Testis (tissue), 3 donors: ENCODE data around the gene CNTD1. TPM values are rescaled to one million over a fixed set of nuclear protein-coding genes. Genes with fewer than 3 reads are reported as not detected.

Source experiments
- DNase-seq: peaks from one replicate; pipeline ENCODE4 v3.0.0-alpha.2; 2019
- H3K27ac ChIP-seq, 2 donors: fragments of 200-600 bp; sonication (generic); one replicate each; pipeline ENCODE4 v1.5.1; 2019
- H3K27me3 ChIP-seq: fragments of 200-600 bp; sonication (generic); one replicate; pipeline ENCODE4 v1.5.1; 2019
- H3K36me3 ChIP-seq: fragments of 200-600 bp; sonication (generic); one replicate; pipeline ENCODE4 v1.5.1; 2017; ENCODE audit warnings: low read depth; ENCODE audit errors: missing control alignments
- H3K4me1 ChIP-seq: fragments of 200-600 bp; sonication (generic); one replicate; pipeline ENCODE4 v1.5.1; 2019
- H3K4me3 ChIP-seq, 2 donors: fragments of 200-600 bp; sonication (generic); one replicate each; pipeline ENCODE4 v1.5.1; 2017 to 2019
- H3K9me3 ChIP-seq: fragments of 200-600 bp; sonication (generic); one replicate; pipeline ENCODE4 v1.5.1; 2017
- CTCF ChIP-seq, 3 experiments: fragments of 450-650 bp in 2 of 3; fragments of 200-600 bp in 1 of 3; sonication (generic) in 1 of 3; IDR thresholded peaks; one replicate each; pipeline ENCODE4 v1.5.1; 2016 to 2019; ENCODE audit warnings: antibody characterized with exemption in 3 of 3, mild to moderate bottlenecking in 2 of 3, moderate library complexity in 1 of 3
- POLR2A ChIP-seq: fragments of 450-650 bp; IDR thresholded peaks from one replicate; pipeline ENCODE4 v1.6.1; 2017; ENCODE audit warnings: antibody characterized with exemption, mild to moderate bottlenecking, moderate library complexity
- WGBS, 2 donors: methylation state at CpG; one replicate each; pipeline ENCODE4 v1.1.5; 2018; 5-methylcytosine and 5-hydroxymethylcytosine counted together
- intact Hi-C: fragments of 100-400 bp; cut with DNase I; formaldehyde crosslinking; loops from one replicate; pipeline ENCODE4 v1.15.1; 2023; ENCODE audit warnings: low total_unique reads
- polyA plus RNA-seq: library from polyadenylated mRNA; stranded (reverse); fragments of 350-450 nt; fragmentation: Illumina TruSeq; extraction: RNeasy Lipid Tissue Mini Kit (QIAGEN cat#74804); gene quantifications from one replicate; pipeline ENCODE4 v1.2.3, GENCODE V29; 2014; ENCODE audit warnings: low read depth, low replicate concordance; ENCODE audit not compliant: insufficient read depth
- total RNA-seq, 2 donors: library from RNA; depleted of rRNA; stranded (reverse); fragments of >200 nt; gene quantifications; one replicate each; pipeline ENCODE4 v1.2.3, GENCODE V29; 2016

Gene CNTD1
- total and polyA plus RNA-seq, 3 donors from 2014 or later = 21.2 to 114 (median 49.1) TPM

- intact Hi-C loops = no loop called here
- Histone ChIP-seq H3K9me3 (no peaks in the 10 kb centered on the region), H3K27me3 (no peaks in the 10 kb centered on the region), H3K4me1 (no peaks in the 10 kb centered on the region), H3K4me3 (no peak overlapping the region), H3K36me3 (no peaks in the 10 kb centered on the region), H3K27ac (no peak overlapping the region)
- no peak for TF ChIP-seq CTCF (IDR thresholded peaks at IDR 0.05)
- TF ChIP-seq POLR2A = no peak
- 76 to 83% methylated on average over 11 of the region's 11 CpGs for WGBS, 2 donors
- DNase-seq = no peak
Measured at GRCh38 chr17:42787266-42787665, 11.4 kb upstream of the CNTD1 start.

GRCh38 chr17:42791948-42792347 is 6.7 kb upstream of the CNTD1 start:
- no peak overlapping the region for H3K27ac ChIP-seq
- intact Hi-C loops = no loop called here
- WGBS, 2 donors = 85% methylated on average over 2 of the region's 2 CpGs
- no peaks in the 10 kb centered on the region for H3K27me3 ChIP-seq
- H3K4me1 ChIP-seq = no peaks in the 10 kb centered on the region
- no peaks in the 10 kb centered on the region for H3K36me3 ChIP-seq
- no peak overlapping the region for H3K4me3 ChIP-seq
- TF ChIP-seq CTCF (IDR thresholded peaks at IDR 0.05) (no peak), POLR2A (no peak)
- H3K9me3 ChIP-seq = no peaks in the 10 kb centered on the region
- DNase-seq = no peak

- Histone ChIP-seq H3K36me3 (no peaks in the 10 kb centered on the region), H3K4me1 (peaks cover 5% of the 10 kb centered on the region), H3K9me3 (no peaks in the 10 kb centered on the region), H3K27me3 (no peaks in the 10 kb centered on the region), H3K27ac (no peak overlapping the region), H3K4me3 (no peak overlapping the region)
- 66 to 68% methylated on average over 5 of the region's 5 CpGs for WGBS, 2 donors
- intact Hi-C loops = no loop called here
- TF ChIP-seq POLR2A (no peak), CTCF (IDR thresholded peaks at IDR 0.05) (no peak)
- DNase-seq = no peak
Measured at GRCh38 chr17:42792545-42792944, 6.1 kb upstream of the CNTD1 start.

GRCh38 chr17:42795061-42795460 is 3.6 kb upstream of the CNTD1 start:
- intact Hi-C loops = no loop called here
- no peak for DNase-seq
- H3K9me3 ChIP-seq = no peaks in the 10 kb centered on the region
- H3K27me3 ChIP-seq = no peaks in the 10 kb centered on the region
- no peak overlapping the region for H3K4me3 ChIP-seq
- no peaks in the 10 kb centered on the region for H3K36me3 ChIP-seq
- H3K4me1 ChIP-seq = peaks cover 11% of the 10 kb centered on the region
- TF ChIP-seq CTCF (IDR thresholded peaks at IDR 0.05) (no peak), POLR2A (no peak)
- 75 to 77% methylated on average over 4 of the region's 4 CpGs for WGBS, 2 donors
- H3K27ac ChIP-seq = no peak overlapping the region

- 83 to 87% methylated on average over 10 of the region's 10 CpGs for WGBS, 2 donors
- H3K4me3 ChIP-seq = no peak overlapping the region
- TF ChIP-seq CTCF (IDR thresholded peaks at IDR 0.05) (no peak), POLR2A (no peak)
- H3K4me1 ChIP-seq = peaks cover 11% of the 10 kb centered on the region
- no peak for DNase-seq
- no peaks in the 10 kb centered on the region for H3K36me3 ChIP-seq
- H3K9me3 ChIP-seq = no peaks in the 10 kb centered on the region
- no peak overlapping the region for H3K27ac ChIP-seq
- no peaks in the 10 kb centered on the region for H3K27me3 ChIP-seq
- intact Hi-C loops = no loop called here
Measured at GRCh38 chr17:42795465-42795864, 3.2 kb upstream of the CNTD1 start.
